Measurements from ENCODE around the gene GRM6. TPM values are rescaled to one million over a fixed set of nuclear protein-coding genes. Genes with fewer than 3 reads are reported as not detected.

GRM6 gene
- total RNA-seq, 1 experiment from 2014 or later = not detected

DNA sequence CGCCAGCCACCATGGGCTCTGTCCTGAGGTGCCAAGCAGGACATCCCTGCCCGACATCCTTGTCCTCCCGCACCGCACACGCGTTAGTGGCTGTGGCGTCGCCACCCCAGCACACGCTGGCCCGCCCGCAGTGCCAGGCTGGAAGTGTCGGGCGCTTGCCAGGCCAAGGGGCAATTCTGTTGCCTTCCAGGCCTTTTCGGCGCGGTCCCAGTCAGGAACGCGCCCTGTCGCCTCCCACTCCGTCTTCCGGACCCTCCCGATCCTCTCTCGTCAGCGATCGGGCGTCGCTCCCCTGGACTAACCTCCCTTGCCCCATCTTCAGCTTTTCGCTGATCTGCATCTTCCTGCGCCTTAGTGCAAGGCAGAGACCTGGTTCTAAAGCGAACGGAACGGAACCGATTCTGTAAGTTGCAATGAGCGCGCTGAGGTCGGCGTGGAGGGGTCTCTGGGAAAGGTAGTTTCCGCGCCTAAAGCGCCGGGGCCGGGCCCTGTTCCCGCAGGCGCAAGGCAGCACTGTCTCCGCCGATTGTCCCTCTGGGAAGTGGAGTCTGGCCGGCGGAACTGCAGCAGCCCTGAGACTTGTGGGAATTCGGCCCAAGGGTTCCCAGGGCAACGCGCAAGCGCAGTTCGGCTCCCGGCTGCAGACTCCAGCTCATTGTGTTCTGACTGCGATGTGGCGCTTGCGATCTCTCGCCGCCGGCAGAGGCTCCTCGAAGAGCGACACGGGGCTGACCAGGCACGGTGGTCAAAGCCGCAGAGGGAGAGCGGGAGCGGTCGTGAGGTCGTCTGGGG is 54.4 kb downstream of the GRM6 start, which contains the start of gene ZNF454:
ZNF454 (plus strand) TSS at position 630 of the 792 bp plus-strand sequence. CDS start 1,594 bp downstream, outside the sequence.
- Histone ChIP-seq H2BK20ac (ENCODE audit: low read depth, low read length, poor library complexity, severe bottlenecking) (no peak within 1 kb of the TSS), H4K91ac (ENCODE audit: insufficient read length, low read depth, low read length) (no peak within 1 kb of the TSS), H2BK5ac (ENCODE audit: insufficient read length, low read length) (no peak within 1 kb of the TSS), H3K27me3 (ENCODE audit: insufficient read depth, low read length) (no peaks in the 10 kb centered on the region), H3T11ph (ENCODE audit: low read length) (no peak within 1 kb of the TSS), H3K56ac (ENCODE audit: insufficient read length, low read depth, low read length) (no peak within 1 kb of the TSS), H3K4me1 (ENCODE audit: insufficient read depth, low read length) (no peaks in the 10 kb centered on the region), H2BK15ac (ENCODE audit: low read depth, low read length) (no peak within 1 kb of the TSS), H2AFZ (ENCODE audit: low read length) (no peak within 1 kb of the TSS), H2BK12ac (ENCODE audit: insufficient read length, low read depth, low read length) (no peak within 1 kb of the TSS), H2BK120ac (ENCODE audit: low read depth, low read length, poor library complexity, severe bottlenecking) (no peak within 1 kb of the TSS), H3K27ac (ENCODE audit: insufficient read length, low read depth, low read length) (no peak within 1 kb of the TSS), H4K20me1 (ENCODE audit: control insufficient read depth, insufficient read depth, insufficient read length) (no peaks in the 10 kb centered on the region), H3K23ac (ENCODE audit: insufficient read length, low read depth, low read length) (no peak within 1 kb of the TSS), H3K79me2 (ENCODE audit: insufficient read depth, low read length) (no peaks in the 10 kb centered on the region), H3K18ac (ENCODE audit: insufficient read length, low read depth, low read length) (peak within 1 kb of the TSS; percentile 9), H3K4ac (ENCODE audit: low read depth, low read length) (no peak within 1 kb of the TSS), H2AK5ac (ENCODE audit: insufficient read length, low read length) (no peak within 1 kb of the TSS), H3K79me1 (ENCODE audit: insufficient read depth, low read depth, low read length, poor library complexity, severe bottlenecking) (no peaks in the 10 kb centered on the region), H3K4me2 (ENCODE audit: insufficient read depth, insufficient read length, low read length) (peak within 1 kb of the TSS; percentile 83), H3K23me2 (ENCODE audit: insufficient read length, low read depth, low read length, poor library complexity, severe bottlenecking) (peaks cover 6% of the 10 kb centered on the region), H3K14ac (ENCODE audit: insufficient read depth, low read length) (0 out of 2 replicates have a peak within 1 kb of the TSS, but pooled peaks have one; percentile 58), H3K9me3 (ENCODE audit: control insufficient read depth, low read depth, low read length) (peaks cover 62% of the 10 kb centered on the region), H4K8ac (replicated peaks; ENCODE audit: insufficient read length, low read depth, low read length) (no peak within 1 kb of the TSS), H3K9ac (ENCODE audit: extremely low read depth, insufficient read length, low read length) (peak within 1 kb of the TSS; percentile 71), H4K5ac (ENCODE audit: insufficient read length, low read depth, low read length) (no peak within 1 kb of the TSS)
- TF ChIP-seq, protein P1, sequence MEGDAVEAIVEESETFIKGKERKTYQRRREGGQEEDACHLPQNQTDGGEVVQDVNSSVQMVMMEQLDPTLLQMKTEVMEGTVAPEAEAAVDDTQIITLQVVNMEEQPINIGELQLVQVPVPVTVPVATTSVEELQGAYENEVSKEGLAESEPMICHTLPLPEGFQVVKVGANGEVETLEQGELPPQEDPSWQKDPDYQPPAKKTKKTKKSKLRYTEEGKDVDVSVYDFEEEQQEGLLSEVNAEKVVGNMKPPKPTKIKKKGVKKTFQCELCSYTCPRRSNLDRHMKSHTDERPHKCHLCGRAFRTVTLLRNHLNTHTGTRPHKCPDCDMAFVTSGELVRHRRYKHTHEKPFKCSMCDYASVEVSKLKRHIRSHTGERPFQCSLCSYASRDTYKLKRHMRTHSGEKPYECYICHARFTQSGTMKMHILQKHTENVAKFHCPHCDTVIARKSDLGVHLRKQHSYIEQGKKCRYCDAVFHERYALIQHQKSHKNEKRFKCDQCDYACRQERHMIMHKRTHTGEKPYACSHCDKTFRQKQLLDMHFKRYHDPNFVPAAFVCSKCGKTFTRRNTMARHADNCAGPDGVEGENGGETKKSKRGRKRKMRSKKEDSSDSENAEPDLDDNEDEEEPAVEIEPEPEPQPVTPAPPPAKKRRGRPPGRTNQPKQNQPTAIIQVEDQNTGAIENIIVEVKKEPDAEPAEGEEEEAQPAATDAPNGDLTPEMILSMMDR (conservative IDR thresholded peaks at IDR 0.05) = no peak
- WGBS (ENCODE audit: extremely low coverage, insufficient read length, low lambda C conversion rate) = no CpG with 5 or more reads among the region's 69 CpGs
- Mint-ChIP-seq H3K36me3 (ENCODE audit: insufficient read depth in 1 of 3, low read depth in 3 of 3) (peaks cover 24 to 70% (median 30%) of the 10 kb centered on the region in 3 experiments; a peak in 6 of 7 replicates), H3K9me3 (peaks cover 94 to 95% of the 10 kb centered on the region in 2 experiments), H3K4me3 (no peak within 1 kb of the TSS), H3K4me1 (no peaks in the 10 kb centered on the region), H3K27me3 (ENCODE audit: low read depth) (peaks cover 11% of the 10 kb centered on the region), H3K27ac (no peak within 1 kb of the TSS)
- no peak for DNase-seq

Data from H9 (cell line).